Panc1 (cell line): ENCODE measurements around the gene TARP.
"Not testable (repeated sequence)": the region's sequence is repeated elsewhere in the genome, so short reads cannot be mapped to it uniquely, and the experiment has no call there.

Experiments
- CTCF ChIP-seq: fragments of 450-650 bp; IDR thresholded peaks from 2 replicates; pipeline ENCODE4 v1.5.1; 2017; ENCODE audit warnings: mild to moderate bottlenecking
- POLR2AphosphoS5 ChIP-seq: IDR thresholded peaks from 2 replicates; pipeline ENCODE4 v1.6.1; 2012; ENCODE audit warnings: mild to moderate bottlenecking, low read depth, low read length, moderate library complexity
- REST ChIP-seq, 2 experiments: IDR thresholded peaks; 2 replicates each; pipeline ENCODE4 v1.6.1; 2011 to 2012; ENCODE audit warnings: low read depth in 2 of 2, control low read depth in 1 of 2, low read length in 1 of 2, mild to moderate bottlenecking in 1 of 2, moderate library complexity in 1 of 2; ENCODE audit not compliant: insufficient read depth in 1 of 2
- SIN3A ChIP-seq: IDR thresholded peaks from 2 replicates; pipeline ENCODE4 v1.6.1; 2012; ENCODE audit warnings: low read depth, mild to moderate bottlenecking, low read length, moderate library complexity, borderline replicate concordance; ENCODE audit not compliant: insufficient read depth
- TCF7L2 ChIP-seq: IDR thresholded peaks from 2 replicates; pipeline ENCODE4 v1.6.1; 2011; ENCODE audit warnings: mild to moderate bottlenecking, low read depth, low read length, inconsistent platforms

DNA sequence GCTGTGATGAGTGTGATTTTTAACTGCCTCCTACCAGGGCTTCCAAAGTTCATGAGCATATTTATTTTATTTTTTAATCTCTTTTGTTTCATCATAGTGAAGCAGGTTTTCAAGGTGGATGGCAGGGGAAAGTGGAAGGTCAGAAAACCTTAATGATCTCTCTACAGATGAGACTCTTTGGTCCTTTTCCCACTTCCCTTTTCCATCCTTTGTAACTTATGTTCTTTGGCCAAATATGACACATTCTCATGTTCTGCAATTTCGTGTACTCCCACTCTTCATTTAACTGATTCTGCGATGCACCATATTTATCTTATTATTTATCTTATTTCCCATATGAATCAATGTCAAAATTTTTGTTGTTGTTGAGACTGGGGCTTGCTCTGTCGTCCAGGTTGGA is 7.5 kb downstream of the TARP start:
- TF ChIP-seq CTCF; SIN3A; POLR2AphosphoS5; REST (IDR thresholded peaks at IDR 0.05; ENCODE audit: insufficient read depth in 1 of 2, low read depth in 2 of 2, low read length in 1 of 2); TCF7L2: not testable (repeated sequence)
